ENCODE results near the gene COBLL1.

COBLL1 gene

GRCh38 chr2:164752956-164753355 lies 88.7 kb downstream of the COBLL1 start:
- Histone ChIP-seq H3K9me3 (ENCODE audit: insufficient read depth, low read length, severe bottlenecking) (no peaks in the 10 kb centered on the region), H3K4me3 (ENCODE audit: low read depth in 1 of 2, low read length in 2 of 2) (no peak overlapping the region), H3K79me2 (ENCODE audit: insufficient read depth, low read length) (no peaks in the 10 kb centered on the region), H3K27ac (ENCODE audit: low read length) (no peak overlapping the region), H3K36me3 (ENCODE audit: insufficient read depth, low read length) (no peaks in the 10 kb centered on the region), H3K4me1 (ENCODE audit: insufficient read depth, low read length) (no peaks in the 10 kb centered on the region), H3K9ac (ENCODE audit: low read depth, low read length) (no peak overlapping the region), H3K4me2 (ENCODE audit: insufficient read depth, low read length) (no peak overlapping the region), H4K20me1 (ENCODE audit: insufficient read depth, low read length) (no peaks in the 10 kb centered on the region), H2AFZ (ENCODE audit: low read depth, low read length) (no peak overlapping the region), H3K27me3 (ENCODE audit: insufficient read depth, low read length, poor library complexity) (no peaks in the 10 kb centered on the region)
- ATAC-seq (ENCODE audit: insufficient read depth, low read depth) (no peak), DNase-seq (no peak)
- no peak for TF ChIP-seq EZH2 (IDR thresholded peaks at IDR 0.05; ENCODE audit: borderline replicate concordance, low read depth, low read length, severe bottlenecking)

GRCh38 chr2:164747783-164748433 lies 93.7 kb downstream of the COBLL1 start:
- Histone ChIP-seq H3K9ac (ENCODE audit: low read depth, low read length) (no peak overlapping the region), H3K9me3 (ENCODE audit: insufficient read depth, low read length, severe bottlenecking) (no peaks in the 10 kb centered on the region), H3K79me2 (ENCODE audit: insufficient read depth, low read length) (no peaks in the 10 kb centered on the region), H3K4me1 (ENCODE audit: insufficient read depth, low read length) (no peaks in the 10 kb centered on the region), H4K20me1 (ENCODE audit: insufficient read depth, low read length) (no peaks in the 10 kb centered on the region), H2AFZ (ENCODE audit: low read depth, low read length) (no peak overlapping the region), H3K36me3 (ENCODE audit: insufficient read depth, low read length) (no peaks in the 10 kb centered on the region), H3K4me2 (ENCODE audit: insufficient read depth, low read length) (no peak overlapping the region), H3K27ac (ENCODE audit: low read length) (no peak overlapping the region), H3K4me3 (ENCODE audit: low read depth in 1 of 2, low read length in 2 of 2) (no peak overlapping the region), H3K27me3 (ENCODE audit: insufficient read depth, low read length, poor library complexity) (no peaks in the 10 kb centered on the region)
- DNase-seq (no peak), ATAC-seq (ENCODE audit: insufficient read depth, low read depth) (no peak)
- TF ChIP-seq EZH2 (IDR thresholded peaks at IDR 0.05; ENCODE audit: borderline replicate concordance, low read depth, low read length, severe bottlenecking) (no peak), CTCF (IDR thresholded peaks at IDR 0.05; ENCODE audit: borderline replicate concordance, extremely low read depth, low read length, poor library complexity, severe bottlenecking) (no peak)

GRCh38 chr2:164747140-164747539 lies 94.5 kb downstream of the COBLL1 start:
- no peak overlapping the region for H3K27ac ChIP-seq (ENCODE audit: low read length)
- DNase-seq: no peak
- no peaks in the 10 kb centered on the region for H3K4me1 ChIP-seq (ENCODE audit: insufficient read depth, low read length)
- no peak overlapping the region for H3K4me2 ChIP-seq (ENCODE audit: insufficient read depth, low read length)
- no peak for TF ChIP-seq EZH2 (IDR thresholded peaks at IDR 0.05; ENCODE audit: borderline replicate concordance, low read depth, low read length, severe bottlenecking)
- TF ChIP-seq CTCF (IDR thresholded peaks at IDR 0.05; ENCODE audit: borderline replicate concordance, extremely low read depth, low read length, poor library complexity, severe bottlenecking): no peak
- H3K9ac ChIP-seq (ENCODE audit: low read depth, low read length): no peak overlapping the region
- no peaks in the 10 kb centered on the region for H3K9me3 ChIP-seq (ENCODE audit: insufficient read depth, low read length, severe bottlenecking)
- no peaks in the 10 kb centered on the region for H3K36me3 ChIP-seq (ENCODE audit: insufficient read depth, low read length)
- no peaks in the 10 kb centered on the region for H3K27me3 ChIP-seq (ENCODE audit: insufficient read depth, low read length, poor library complexity)
- no peak overlapping the region for H3K4me3 ChIP-seq (ENCODE audit: low read depth in 1 of 2, low read length in 2 of 2)
- no peak for ATAC-seq (ENCODE audit: insufficient read depth, low read depth)
- no peaks in the 10 kb centered on the region for H3K79me2 ChIP-seq (ENCODE audit: insufficient read depth, low read length)
- H4K20me1 ChIP-seq (ENCODE audit: insufficient read depth, low read length): no peaks in the 10 kb centered on the region
- H2AFZ ChIP-seq (ENCODE audit: low read depth, low read length): no peak overlapping the region

GRCh38 chr2:164746713-164747112 lies 94.9 kb downstream of the COBLL1 start:
- Histone ChIP-seq H3K4me2 (ENCODE audit: insufficient read depth, low read length) (no peak overlapping the region), H3K9ac (ENCODE audit: low read depth, low read length) (no peak overlapping the region), H4K20me1 (ENCODE audit: insufficient read depth, low read length) (no peaks in the 10 kb centered on the region), H2AFZ (ENCODE audit: low read depth, low read length) (no peak overlapping the region), H3K27me3 (ENCODE audit: insufficient read depth, low read length, poor library complexity) (no peaks in the 10 kb centered on the region), H3K79me2 (ENCODE audit: insufficient read depth, low read length) (no peaks in the 10 kb centered on the region), H3K9me3 (ENCODE audit: insufficient read depth, low read length, severe bottlenecking) (no peaks in the 10 kb centered on the region), H3K36me3 (ENCODE audit: insufficient read depth, low read length) (no peaks in the 10 kb centered on the region), H3K4me1 (ENCODE audit: insufficient read depth, low read length) (no peaks in the 10 kb centered on the region), H3K4me3 (ENCODE audit: low read depth in 1 of 2, low read length in 2 of 2) (no peak overlapping the region), H3K27ac (ENCODE audit: low read length) (no peak overlapping the region)
- ATAC-seq (ENCODE audit: insufficient read depth, low read depth) (no peak), DNase-seq (no peak)
- no peak for TF ChIP-seq CTCF (IDR thresholded peaks at IDR 0.05; ENCODE audit: borderline replicate concordance, extremely low read depth, low read length, poor library complexity, severe bottlenecking)
- no peak for TF ChIP-seq EZH2 (IDR thresholded peaks at IDR 0.05; ENCODE audit: borderline replicate concordance, low read depth, low read length, severe bottlenecking)

All from DND-41 (cell line).